GM21737 (cell line): Measurements from ENCODE around the gene EGR4.
A peak's percentile ranks its signal among the peaks of the same experiment; 100 is the strongest.

Experiments
- ATAC-seq: cut with Tn5 transposase; IDR thresholded peaks from one replicate; pipeline ENCODE4 v1.9.1; 2021; ENCODE audit warnings: mild to moderate bottlenecking, moderate library complexity; ENCODE audit not compliant: unreplicated experiment

EGR4 gene

DNA sequence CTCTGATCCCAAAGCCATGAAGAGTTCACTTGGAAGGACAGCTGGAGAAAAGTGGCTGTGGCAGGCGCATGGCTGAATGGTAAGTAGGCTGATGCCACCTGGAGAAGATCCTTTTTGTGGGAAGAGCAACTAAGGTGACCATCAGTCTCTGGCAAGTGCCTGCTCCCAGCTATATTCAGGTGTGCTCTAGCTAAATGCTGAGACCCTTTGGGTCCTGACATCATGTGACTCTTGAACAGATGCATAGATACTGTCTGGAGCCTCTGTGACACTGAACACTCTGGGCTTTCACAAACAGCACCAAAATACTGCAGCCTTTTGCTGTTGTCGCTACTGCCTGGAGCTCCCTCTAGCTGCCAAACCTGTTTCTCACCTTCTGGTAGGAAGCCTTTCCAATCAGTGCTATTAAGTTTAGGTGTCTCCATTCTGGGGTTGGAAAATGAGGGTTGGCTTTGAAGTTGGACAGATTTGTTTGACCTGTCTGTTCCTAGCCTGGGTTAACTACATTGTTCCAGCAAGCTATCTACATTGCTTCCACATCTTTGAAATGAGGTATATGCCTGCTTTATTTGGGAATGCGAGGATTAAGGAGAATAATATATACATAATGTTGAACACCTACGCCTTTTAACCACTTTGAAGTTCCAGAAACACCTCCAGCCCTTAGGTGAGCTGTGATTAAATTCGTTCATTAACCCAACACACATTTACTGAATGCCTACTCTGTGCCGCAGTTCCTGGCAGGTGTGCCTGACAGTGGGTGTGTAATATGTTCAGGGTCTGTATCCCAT is 3.1 kb downstream of the EGR4 start:
- ATAC-seq, result no peak

DNA sequence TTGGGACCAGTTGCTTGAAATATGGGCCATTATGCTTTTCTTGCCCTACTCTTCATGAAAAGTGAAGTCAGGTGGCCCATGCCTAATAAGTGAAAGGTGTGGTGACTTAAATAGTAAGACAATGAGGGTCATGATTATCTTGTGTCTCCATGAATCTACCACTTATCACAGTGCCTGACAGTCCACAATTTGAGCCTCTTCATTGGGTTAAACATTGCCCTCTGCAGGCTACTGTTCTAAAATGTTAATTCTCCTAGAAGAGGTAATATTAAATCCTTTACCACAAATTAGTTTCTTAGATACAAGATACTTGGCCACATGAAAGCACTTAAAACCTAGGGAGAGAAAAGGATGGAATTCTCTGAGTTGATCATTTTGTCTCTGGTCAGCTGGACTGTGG is 4.0 kb downstream of the EGR4 start:
- no peak for ATAC-seq

DNA sequence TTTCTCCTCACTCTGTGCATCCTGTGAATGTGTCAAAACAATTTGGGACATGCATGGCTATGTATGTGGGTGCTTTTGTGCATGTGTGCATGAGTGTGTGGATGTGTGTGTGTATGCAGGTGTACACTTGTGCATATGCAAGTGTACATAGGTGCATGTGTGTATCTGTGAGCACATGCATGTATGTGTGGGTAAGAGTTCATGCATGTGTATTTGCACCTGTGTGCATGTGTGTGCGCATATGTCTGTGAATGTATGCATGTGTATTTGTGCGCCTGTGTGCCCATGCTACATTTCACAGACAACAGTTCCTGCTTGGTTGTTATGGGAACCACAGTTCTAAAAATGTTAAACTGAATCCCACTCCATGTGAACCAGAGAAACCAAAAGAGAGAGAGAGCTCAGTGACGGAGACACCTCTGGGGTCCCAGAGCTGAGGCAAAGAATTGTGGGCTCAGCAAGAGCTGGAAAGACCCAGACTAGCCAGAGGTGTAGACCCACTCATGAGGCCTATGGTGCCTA is 7.2 kb downstream of the EGR4 start:
- ATAC-seq, result no peak

DNA sequence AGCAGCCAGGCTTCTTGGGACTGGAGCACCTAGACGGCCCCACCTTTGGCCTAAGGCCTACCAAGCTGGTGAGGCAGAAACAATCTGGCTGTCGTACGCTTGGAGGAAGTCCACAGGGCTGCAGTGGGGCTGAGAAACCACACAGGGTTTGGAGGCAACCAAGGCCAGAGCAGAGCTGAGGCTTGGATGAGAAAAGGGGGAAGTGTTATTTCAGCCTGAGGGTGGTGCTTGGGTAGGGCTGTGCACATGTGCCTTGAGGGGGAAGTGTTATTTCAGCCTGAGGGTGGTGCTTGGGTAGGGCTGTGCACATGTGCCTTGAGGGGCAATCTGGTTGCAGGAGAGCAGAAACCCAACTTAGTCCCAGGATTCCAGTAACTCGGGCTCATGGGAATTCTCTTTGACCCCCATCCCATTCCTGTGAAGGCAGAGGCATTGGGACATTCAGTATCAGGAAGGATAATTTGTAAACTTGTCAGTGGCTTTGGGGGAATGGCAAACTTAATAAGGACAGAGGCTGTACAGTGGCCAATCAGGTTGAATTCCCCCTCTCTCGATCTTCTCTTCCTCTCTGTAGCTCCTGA is 8.1 kb downstream of the EGR4 start:
- peak; percentile 54 for ATAC-seq

DNA sequence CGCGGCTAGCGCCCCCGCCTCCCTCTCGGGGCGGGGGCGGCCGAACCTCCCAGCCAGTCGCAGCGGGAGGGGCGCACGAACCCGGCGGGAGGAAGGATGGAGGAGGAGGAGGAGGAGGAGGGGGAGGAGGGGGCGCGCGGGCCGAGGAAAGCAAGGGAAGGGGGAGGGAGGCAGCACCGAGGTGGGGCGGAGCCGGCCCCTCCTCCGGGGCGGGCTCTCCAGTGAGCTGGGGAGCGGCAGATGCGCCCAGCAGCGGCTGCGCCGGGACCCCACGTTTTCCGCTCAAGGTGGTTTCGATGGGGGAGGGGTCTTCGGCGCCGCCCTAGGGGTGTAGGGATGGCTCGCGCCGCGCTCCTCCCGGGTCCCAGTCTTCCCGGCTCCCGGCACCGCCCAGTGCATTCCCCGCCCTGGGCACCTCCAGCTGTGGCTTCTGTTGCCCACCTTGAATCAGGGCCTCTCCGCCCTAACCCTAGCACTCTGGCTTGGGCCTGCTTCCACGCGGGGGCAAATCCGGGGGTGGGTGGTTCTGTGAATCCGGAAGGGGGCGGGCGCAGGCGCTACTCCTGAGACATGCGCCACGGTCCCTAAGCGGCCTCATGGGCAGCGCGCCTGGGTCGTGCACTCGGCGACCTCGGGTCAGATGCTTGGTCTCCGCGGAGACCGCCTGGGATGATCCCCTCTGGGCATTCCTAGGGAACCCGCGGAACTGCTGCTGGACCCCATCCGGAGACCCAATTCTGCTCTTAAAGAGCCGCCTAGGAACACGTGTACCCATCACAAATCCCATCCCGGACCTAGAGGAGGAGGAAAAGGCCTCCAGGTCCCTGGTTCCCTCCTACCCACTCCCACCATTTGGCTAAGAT is 8.8 kb downstream of the EGR4 start, which contains the start of gene FBXO41:
TSS of gene FBXO41 (minus strand) at position 183 of the 863 bp plus-strand sequence. CDS start 14,848 bp downstream, outside the sequence.
- ATAC-seq, result peak; percentile 71

DNA sequence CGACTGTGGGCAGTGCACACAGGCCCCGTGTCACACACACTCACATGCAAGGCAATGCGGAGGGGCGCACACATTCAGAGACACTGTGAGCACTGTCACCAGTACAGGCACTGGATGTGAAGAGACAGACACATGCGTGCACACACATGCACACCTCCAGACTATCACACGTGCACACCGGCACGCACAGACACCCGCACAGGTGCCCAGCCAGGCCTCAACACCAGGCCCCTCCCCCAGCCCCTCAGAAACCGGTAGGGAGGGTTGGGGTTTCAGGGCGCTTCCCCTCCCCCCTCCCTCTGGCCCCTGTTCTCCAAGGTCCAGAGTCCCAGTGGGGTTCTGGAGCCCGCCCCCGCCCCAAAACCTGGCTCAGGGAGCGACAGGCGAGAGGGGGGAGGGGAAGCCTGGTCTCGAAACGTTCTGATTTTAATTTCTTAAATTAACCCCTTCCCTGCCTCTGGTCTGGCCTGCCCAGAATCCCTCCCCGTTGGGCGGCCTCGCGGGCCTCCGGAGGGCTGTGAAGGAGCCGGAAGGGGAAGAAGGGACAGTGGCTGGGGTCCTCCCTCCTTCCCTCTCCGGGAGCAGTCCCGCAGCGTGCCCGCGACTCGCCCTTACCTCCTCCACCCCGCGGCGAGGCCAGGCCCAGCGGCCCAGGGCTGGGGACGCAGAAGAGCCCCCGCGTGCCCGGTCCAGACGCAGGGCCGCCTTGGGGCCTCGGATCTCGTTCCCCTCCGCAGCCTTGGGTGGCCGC is 9.6 kb downstream of the EGR4 start:
- ATAC-seq, result no peak

DNA sequence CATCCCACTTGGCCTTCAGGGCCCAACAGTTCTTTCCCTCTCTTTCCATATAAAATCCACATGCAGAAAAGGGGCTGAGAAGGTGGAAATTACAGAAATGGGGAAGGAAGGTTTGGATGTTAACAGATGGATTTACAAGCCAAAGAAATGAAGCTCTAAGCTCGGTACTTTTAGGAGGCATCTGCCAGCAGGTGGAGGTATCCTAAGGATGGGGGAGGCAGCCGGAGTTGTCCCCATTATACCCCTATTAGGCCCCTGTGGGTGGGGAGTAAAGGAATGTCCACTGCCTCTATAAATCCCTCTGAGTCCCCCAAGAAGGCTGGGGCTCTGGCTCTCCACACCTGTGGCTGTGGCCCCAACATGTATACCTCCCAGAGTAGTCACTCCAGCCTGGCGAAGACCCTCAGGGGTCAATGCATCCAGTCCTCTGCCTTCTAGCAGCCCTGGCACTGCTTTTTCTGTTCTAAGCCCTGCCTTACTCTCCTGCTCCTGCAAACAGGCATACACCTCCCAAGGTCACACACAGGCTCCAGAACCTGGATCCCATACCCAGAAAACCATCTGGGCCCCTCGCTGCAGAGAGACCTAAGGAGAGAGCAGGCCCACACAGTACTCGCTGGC is 10.3 kb downstream of the EGR4 start:
- ATAC-seq, result no peak

DNA sequence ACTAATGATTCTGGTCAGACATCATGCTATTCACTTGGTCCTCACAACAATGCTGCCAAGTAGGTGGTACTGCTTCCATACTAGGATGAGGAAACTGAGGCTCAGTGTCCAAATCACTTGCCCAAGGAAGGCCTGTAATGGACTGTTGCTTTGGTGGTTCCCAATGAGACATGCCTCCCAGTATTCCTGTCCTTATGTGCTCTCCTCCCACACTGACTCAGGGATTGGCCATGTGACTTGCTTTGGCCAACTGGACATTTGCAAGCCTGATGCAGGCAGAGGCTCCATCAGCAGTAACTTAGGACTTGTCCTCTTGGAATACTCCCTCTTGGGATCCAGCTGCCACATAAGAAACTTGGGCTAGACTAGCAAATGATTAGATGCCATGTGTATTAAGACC is 12.1 kb downstream of the EGR4 start:
- ATAC-seq, result no peak

DNA sequence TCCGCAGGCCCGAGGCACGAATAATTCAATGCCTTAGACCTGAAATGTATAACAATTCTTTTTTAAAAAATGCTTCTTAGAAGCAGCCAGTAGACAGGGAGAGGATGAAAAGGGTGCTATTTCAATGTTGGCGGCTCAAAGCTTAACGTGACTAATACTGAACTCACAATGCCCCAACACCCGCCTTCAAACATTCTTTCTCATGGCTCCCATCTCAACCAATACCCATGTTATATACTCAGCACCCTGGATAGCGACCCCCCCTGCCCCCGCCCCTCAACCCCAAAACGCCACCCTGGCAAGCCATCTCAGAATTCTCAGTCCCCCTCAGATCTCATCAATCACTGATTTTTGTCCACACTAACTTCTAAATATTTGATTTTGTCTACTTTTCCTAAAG is 13.5 kb downstream of the EGR4 start:
- ATAC-seq, result no peak

DNA sequence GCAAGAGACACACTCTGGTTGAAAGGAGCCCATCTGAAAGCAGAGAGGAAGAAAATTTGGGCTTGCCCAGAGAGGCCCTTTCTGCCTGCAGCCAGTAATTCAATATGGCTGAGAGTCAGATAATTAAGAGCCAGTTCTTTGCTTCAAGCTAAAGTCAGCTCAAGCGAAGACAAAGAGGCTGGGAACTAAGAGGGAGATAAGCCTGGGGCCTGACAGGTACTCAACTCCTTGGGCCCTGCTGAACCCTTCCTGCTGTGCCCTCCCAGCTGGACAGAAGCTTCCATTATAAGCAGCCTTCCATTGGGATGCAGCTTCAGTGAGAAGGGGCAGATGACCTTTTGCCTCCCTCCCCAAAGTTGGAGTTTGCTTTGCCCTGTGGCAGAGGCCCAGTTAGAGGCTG is 21.1 kb downstream of the EGR4 start:
- no peak for ATAC-seq

DNA sequence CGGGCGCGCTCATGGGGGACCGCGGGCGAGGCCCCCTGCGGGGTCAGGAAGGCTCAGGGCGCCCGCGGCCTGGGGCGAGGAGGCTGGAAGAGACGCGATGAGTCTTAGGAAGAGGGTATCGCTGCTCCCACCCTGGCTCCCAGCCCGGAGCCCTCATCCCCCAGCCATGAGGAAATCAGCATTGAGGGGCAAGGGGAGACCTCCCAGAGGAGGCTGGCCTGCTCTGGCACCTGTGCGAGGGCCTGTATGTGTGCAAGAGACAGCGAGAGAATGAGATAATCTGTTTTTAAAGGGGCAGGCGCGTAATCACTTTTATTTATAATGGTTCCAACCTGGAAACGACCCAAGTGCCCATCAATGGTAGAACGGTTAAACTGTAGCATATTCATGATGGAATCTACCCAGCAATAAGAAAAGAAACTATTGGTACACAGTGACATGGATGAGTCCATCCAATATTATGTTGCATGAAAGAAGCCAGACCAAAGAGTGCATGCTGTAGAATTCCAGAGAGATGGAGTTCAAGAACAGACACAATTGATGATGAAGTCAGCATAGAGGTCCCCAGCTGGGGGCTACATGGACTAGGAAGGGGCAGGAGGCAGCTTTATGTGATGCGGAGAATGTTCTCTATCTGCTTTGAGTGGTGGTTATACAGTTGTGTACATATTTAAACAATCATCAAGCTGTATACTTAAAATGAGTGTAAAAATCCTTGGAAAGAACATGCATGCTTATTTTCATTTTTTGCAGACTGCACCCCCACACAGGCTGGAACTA is 23.5 kb downstream of the EGR4 start:
- no peak for ATAC-seq

DNA sequence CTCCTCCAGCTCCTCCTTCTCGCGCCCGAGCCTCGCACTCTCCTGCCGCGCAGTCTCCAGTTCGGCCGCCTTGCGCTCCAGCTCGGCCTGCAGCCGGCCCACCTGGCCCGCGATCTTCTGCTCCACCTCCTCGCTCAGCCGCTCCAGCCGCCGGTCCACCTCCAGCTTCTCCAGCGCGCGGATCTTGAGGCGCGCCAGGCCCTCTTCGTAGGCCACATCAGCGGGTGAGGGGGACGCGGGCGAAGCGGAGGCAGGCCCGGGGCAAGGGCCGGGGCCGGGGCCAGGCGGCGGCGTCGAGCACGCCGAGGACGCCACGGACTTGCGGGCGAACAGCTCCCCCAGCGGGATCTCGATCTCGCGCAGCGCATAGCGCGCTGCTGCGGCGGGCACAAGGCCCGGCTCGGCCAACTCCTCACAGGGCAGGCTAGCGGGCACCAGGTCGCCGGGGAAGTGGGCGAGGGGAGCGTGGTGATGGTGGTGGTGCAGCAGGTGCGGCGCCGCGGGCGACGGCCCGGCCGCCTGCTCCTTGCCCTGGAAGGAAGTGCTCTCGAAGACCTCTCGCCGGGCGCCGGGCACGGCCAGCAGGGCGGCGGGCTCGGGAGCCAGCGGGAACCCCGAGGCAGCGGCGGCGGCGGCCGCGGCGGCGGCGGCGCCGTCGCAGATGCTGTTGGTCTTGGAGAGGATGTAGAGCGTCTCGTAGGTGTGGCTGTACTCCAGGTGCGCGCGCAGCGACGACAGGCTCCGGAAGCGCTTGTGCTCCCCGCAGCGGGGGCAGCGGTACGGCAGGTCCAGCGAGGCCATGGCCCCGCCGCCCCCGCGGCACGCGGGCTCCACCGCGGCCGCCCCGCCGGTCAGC is 24.3 kb downstream of the EGR4 start:
- peak; percentile 81 for ATAC-seq

DNA sequence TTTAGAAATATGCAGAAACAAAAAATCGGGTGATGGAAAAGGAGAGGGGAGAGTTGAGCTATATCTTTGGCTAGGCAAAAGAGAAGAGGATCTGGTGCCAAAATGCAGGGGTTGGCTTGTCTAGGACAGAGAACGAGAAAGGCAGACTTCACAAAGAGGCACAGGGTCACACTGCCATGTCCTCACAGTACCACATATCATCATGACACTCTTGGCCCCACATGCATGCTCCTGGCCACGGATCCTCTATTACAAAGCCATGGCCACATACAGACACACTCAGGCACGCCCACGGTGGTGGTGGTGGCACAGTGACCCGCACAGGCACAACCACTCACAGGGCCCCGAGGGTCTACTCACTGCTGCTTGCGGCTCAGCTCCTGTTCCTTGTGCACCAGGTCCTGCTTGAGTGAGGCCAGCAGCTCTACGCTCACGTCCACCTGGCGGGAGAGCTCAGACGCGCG is 24.9 kb downstream of the EGR4 start:
- ATAC-seq, result no peak

DNA sequence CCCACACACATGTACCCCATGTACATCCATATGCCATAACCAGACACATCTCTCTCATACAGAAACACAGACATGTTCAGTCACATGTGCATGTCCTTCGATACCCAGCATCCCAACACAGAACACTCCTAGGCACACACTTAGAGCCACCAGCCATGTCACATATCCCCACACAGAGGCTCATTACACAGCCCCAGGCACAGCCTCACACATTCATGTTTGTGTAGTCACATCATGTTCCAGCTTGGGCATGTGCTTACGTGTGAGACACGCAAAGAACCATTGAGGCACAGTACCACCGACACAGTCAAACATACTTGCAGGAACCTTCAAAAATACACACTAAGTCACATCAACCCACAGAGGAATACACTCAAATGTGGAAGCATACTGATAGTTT is 26.3 kb downstream of the EGR4 start:
- no peak for ATAC-seq

DNA sequence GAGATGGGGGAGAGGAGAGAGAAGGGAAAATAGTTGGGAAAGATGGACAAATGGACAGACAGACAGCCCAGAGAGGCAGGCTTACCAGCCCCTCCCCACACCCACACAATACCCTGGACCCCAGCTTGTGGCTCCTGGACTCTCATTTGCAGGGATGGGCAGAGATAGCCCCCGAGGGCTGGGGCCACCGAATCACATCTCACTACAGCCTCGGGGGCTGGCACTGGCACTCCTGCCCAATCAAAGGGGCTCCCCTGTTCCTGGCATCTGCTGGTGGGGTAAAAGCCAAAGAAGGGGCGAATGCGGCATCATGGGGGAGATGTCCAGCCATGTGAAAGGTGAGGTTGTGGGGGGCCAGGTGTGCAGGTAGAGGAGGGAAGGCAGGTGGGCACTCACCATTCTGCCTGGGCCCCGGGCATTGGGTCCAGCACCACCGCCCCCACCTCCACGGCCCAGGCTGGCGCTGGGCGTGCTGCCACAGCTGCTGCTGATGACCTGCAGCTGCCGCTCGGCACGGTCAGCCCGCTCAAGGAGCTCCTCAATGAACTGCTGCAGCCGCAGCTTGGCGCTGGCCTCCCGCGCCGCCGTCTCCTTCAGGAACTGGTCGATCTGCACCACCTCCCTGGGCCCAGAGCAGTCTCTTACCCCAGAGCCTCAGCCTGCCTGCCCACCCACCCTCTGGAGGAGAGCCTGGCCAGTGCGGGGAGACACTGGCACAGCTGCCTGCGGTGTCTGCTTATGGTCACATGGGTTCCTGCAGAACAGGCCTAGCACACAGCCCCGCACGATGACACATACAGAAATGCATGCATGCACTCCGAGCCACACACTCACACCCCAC is 27.1 kb downstream of the EGR4 start:
- ATAC-seq, result no peak

DNA sequence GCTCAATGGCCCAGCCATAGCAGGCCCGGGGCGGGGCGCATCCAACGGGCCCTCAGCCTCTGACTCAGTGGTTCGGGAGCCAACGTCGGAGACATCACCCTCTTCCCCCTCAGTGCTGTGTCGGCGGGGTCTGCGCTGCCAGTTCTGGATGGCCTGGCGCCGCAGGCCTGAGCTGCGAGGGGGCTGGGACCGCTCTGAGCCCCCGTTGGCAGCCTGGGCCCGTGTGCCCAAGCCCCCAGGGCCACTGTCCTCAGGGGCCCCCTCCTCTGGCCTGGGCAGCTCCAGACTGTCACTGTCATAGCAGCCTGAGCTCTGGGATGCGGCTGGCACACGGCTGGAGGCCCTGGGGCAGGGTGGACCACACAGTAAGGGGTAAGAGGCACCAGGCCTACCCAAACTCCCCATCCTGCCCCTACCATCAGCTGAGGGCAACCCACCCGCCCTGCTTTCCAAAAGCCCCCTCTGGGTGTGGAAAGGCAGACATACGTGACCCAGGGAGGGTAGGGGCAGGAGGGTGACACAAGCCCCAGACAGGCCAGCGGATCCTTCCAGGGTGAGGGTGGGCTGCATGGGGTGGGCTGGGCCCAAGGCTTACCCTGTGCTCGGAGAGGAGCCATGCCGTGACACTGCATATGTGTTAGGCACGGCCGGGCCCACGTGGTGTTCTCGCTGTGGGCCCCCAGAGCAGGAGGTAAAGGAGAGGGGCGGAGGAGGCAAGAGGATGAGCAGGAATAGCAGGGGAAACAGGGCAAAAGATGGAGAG is 27.9 kb downstream of the EGR4 start:
- no peak for ATAC-seq

DNA sequence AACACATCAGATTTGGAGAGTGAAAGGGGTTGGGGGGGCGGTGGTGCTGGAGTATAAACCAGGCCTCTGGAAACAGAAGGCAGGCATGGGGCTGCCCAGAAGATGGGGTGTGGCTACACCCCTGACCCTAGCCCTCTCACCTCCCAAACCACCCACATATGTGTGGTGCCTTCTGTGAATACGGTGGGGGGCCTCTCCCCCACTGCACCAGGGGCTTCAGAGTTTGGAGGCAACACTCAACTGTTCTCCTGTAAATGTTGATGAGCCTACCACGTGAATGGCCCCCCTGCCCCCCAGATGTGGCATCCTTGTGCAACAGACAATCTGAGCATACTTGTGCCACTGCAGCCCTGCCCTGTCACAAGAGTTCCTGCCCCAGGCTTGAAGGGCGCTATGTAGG is 28.6 kb downstream of the EGR4 start:
- no peak for ATAC-seq
